Stomach (tissue), 4 donors: ENCODE results near the gene RPL13.

Experiments
- CTCF ChIP-seq, 7 experiments: fragments of 450-650 bp in 4 of 7; fragments of 200-600 bp in 3 of 7; sonication (generic) in 3 of 7; IDR thresholded peaks; one replicate each; pipeline ENCODE4 v1.5.1; 2016 to 2019; ENCODE audit warnings: antibody characterized with exemption in 7 of 7, control low read depth in 2 of 7, mild to moderate bottlenecking in 1 of 7
- EP300 ChIP-seq: sonication (generic); formaldehyde crosslinking; IDR thresholded peaks from one replicate; pipeline ENCODE4 v1.6.1; 2017; ENCODE audit warnings: antibody characterized with exemption

DNA sequence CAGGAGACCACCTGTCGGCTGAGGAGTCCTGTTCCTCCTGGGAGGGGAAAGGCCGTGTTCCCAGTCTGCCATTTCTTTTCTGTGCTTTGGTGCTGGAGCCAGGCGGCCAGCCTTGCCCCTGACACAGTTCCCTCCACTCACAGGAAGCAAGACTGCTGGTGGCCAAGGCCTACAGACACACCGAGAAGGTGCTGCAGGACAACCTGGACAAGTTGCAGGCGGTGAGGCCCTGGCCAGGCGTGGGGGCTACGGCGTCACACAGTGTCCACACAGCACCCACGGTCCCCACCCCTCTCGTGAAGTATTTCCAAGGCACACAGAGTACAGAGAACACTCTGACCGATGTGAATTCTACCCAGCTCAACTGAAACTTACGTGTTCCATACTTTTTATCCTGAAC lies 6.1 kb upstream of the RPL13 start:
- no peak for TF ChIP-seq EP300
- no peak for TF ChIP-seq CTCF (IDR thresholded peaks at IDR 0.05)
